HG03196 (cell line): ENCODE data around the gene SYCP3.
"Not testable (repeated sequence)": the region's sequence is repeated elsewhere in the genome, so short reads cannot be mapped to it uniquely, and the experiment has no call there.

Source experiments
- ATAC-seq: cut with Tn5 transposase; IDR thresholded peaks from one replicate; pipeline ENCODE4 v1.9.1; 2021; ENCODE audit not compliant: unreplicated experiment

Gene SYCP3

GRCh38 chr12:101681627-101682026 is 57.6 kb downstream of the SYCP3 start:
- not testable (repeated sequence) for ATAC-seq

DNA sequence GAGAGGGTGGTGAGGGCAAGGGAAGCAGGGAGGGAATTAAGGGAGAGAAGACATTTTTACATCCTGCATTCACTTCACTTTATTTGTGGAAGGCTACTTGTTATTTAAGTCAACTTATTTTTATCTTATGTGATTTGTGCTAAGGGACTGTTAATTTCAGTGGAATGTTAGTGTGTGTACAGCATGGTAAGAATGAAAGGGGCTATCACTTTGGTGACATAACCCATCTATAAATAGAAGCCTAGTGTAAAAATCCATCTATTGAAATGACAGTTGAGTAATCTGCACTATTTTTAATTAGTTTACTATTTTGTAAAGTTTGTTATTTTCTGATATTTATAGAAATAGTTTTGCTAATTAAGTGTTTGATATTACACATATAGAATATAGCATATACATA is 58.6 kb downstream of the SYCP3 start:
- ATAC-seq = no peak

- no peak for ATAC-seq
Measured at GRCh38 chr12:101680240-101680639, 59.0 kb downstream of the SYCP3 start.
